Coronary artery (tissue), 2 donors: Measurements from ENCODE around the gene FAM83D.
A peak's percentile ranks its signal among the peaks of the same experiment; 100 is the strongest.

Experiments
- DNase-seq: peaks from one replicate; pipeline ENCODE4 v3.0.0-alpha.2; 2017; ENCODE audit warnings: low spot score
- H3K27ac ChIP-seq, 2 donors: fragments of 200-600 bp; sonication (generic); one replicate each; pipeline ENCODE4 v1.5.1; 2016 to 2019
- H3K4me3 ChIP-seq: fragments of 200-600 bp; sonication (generic); 2 replicates; pipeline ENCODE4 v1.5.1; 2016; ENCODE audit warnings: mild to moderate bottlenecking, moderate library complexity
- CTCF ChIP-seq: fragments of 200-600 bp; sonication (generic); IDR thresholded peaks from one replicate; pipeline ENCODE4 v1.5.1; 2019; ENCODE audit warnings: antibody characterized with exemption

Gene FAM83D

GRCh38 chr20:38965264-38965663, 39.0 kb downstream of the FAM83D start:
- no peak overlapping the region for H3K4me3 ChIP-seq
- TF ChIP-seq CTCF: no peak
- no peak overlapping the region for H3K27ac ChIP-seq
- DNase-seq: no peak

- no peak for TF ChIP-seq CTCF
- H3K4me3 ChIP-seq: no peak overlapping the region
- DNase-seq: no peak
- H3K27ac ChIP-seq: no peak overlapping the region
These were observed 41.9 kb downstream of the FAM83D start for GRCh38 chr20:38968090-38968489.

- DNase-seq: no peak
- Histone ChIP-seq H3K4me3 (no peak overlapping the region), H3K27ac (no peak overlapping the region)
- TF ChIP-seq CTCF: no peak
These were observed 43.5 kb downstream of the FAM83D start for GRCh38 chr20:38969708-38970107.

GRCh38 chr20:38970302-38970701, 44.1 kb downstream of the FAM83D start:
- H3K27ac ChIP-seq: no peak overlapping the region
- H3K4me3 ChIP-seq: no peak overlapping the region
- DNase-seq: no peak
- TF ChIP-seq CTCF: no peak

- no peak for DNase-seq
- TF ChIP-seq CTCF: no peak
- Histone ChIP-seq H3K27ac (peak overlapping the region in 1 of 2 donors; percentile 52), H3K4me3 (no peak overlapping the region)
These were observed 46.9 kb downstream of the FAM83D start for GRCh38 chr20:38973107-38973506.

- Histone ChIP-seq H3K27ac (peak overlapping the region in 1 of 2 donors; percentile 52), H3K4me3 (no peak overlapping the region)
These were observed 47.4 kb downstream of the FAM83D start for GRCh38 chr20:38973645-38974044.

More at GRCh38 chr20:38973645-38974044, 47.4 kb downstream of the FAM83D start:
- DNase-seq: no peak
- TF ChIP-seq CTCF: no peak
